ENCODE results near the gene TRAPPC1.

Gene TRAPPC1, protein sequence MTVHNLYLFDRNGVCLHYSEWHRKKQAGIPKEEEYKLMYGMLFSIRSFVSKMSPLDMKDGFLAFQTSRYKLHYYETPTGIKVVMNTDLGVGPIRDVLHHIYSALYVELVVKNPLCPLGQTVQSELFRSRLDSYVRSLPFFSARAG

DNA sequence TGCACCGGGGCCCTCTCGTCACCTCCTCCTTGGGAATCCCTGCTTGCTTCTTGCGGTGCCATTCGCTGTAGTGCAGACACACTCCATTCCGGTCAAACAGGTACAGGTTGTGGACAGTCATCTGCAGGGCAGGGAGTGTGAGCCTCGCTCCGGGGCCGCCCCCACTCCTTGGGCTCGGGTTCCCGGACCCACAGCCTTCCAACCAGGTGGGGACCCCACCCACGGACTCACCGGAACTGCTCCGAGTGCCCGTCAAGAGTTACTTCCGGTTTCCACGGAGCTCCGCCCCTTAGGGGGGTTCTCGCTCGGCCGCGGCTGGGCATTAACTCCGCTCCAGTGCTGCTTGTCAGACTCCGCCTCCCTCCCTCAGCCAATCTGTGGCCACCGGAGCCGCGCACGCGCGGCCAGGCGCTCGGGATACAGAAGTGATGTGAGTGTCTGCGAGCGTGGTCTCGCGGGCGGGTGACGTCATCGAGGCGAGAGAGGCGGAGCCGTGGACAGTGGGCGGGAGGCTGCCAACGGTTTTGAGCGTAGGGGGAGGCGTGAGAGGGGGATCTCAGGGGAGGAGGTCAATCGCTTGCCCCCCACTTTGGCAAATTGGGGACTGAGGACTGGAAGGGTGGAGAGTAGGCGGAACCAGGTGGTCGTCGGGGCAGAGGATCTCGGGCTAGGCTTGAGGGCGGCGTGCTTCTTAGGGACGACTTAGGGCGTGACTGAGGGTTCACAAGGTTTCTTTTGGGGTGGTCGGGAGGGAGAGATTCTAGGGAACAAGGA, at the start of gene TRAPPC1, which contains the start of gene CNTROB:
Gene TRAPPC1 (minus strand): TSS at position 238 of the 774 bp plus-strand sequence. CDS start 117 bp downstream, at position 121.
Gene CNTROB (plus strand): TSS at position 498 of the 774 bp plus-strand sequence. CDS start 874 bp downstream, outside the sequence.
- H3K79me2 ChIP-seq (ENCODE audit: insufficient read depth, low read length) = peaks cover 33% of the 10 kb centered on the region
- no peaks in the 10 kb centered on the region for H3K36me3 ChIP-seq (ENCODE audit: low read length)

DNA sequence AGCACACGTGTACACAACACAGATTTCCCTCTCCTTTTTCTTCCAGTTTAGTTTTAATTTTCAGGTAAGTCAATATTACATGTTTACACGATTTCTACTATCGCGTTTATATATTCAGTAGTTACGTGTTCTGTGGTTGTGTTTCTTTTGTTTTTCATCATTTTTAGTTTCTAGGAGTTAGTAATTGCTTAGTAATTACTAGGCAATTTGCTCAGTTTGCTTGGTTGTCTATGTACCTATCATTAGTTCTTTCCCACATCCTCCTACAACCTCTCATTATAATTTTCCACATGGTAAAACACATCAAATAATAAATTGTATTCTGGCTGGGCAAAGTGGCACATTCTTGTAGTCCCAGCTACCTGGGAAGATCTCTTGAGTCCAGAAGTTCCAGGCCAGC, 46.1 kb upstream of the TRAPPC1 start:
- H3K4me2 ChIP-seq (ENCODE audit: low read depth, low read length, poor library complexity, severe bottlenecking) = no peak overlapping the region
- no peaks in the 10 kb centered on the region for H3K36me3 ChIP-seq (ENCODE audit: low read length)
- H3K79me2 ChIP-seq (ENCODE audit: insufficient read depth, low read length) = no peaks in the 10 kb centered on the region
- no peak overlapping the region for H3K4me3 ChIP-seq (ENCODE audit: insufficient read depth, low read length, poor library complexity, severe bottlenecking)
- H3K9me2 ChIP-seq (replicated peaks; ENCODE audit: insufficient read depth, low read length) = no peaks in the 10 kb centered on the region
- H3K27me3 ChIP-seq (ENCODE audit: low read length) = no peaks in the 10 kb centered on the region
- H3F3A ChIP-seq (ENCODE audit: insufficient read depth) = no peaks in the 10 kb centered on the region
- no peak overlapping the region for H3K9ac ChIP-seq (ENCODE audit: low read length)
- peaks cover 11% of the 10 kb centered on the region for H3K9me3 ChIP-seq (ENCODE audit: insufficient read depth, low read length)
- no peak overlapping the region for H3K27ac ChIP-seq (ENCODE audit: low read depth, low read length)
- no peaks in the 10 kb centered on the region for H4K20me1 ChIP-seq (ENCODE audit: low read depth, low read length)
- H2AFZ ChIP-seq (ENCODE audit: low read depth, low read length, severe bottlenecking) = no peak overlapping the region
- TF ChIP-seq EZH2phosphoT487 (conservative IDR thresholded peaks at IDR 0.05; ENCODE audit: low read length) (no peak), CTCF (IDR thresholded peaks at IDR 0.05; ENCODE audit: insufficient read depth, low read length, poor library complexity, severe bottlenecking) (no peak)

More for the DNA sequence above, at the start of gene TRAPPC1, which contains the start of gene CNTROB:
- H3F3A ChIP-seq (ENCODE audit: insufficient read depth) = no peaks in the 10 kb centered on the region
- peak within 1 kb of the TSS; percentile 89 for H3K4me3 ChIP-seq (ENCODE audit: insufficient read depth, low read length, poor library complexity, severe bottlenecking)
- H2AFZ ChIP-seq (ENCODE audit: low read depth, low read length, severe bottlenecking) = peak within 1 kb of the TSS; percentile 84
- H3K9ac ChIP-seq (ENCODE audit: low read length) = peak within 1 kb of the TSS; percentile 89
- 0 out of 2 replicates have a peak, but pooled peaks cover 3% of the 10 kb centered on the region for H4K20me1 ChIP-seq (ENCODE audit: low read depth, low read length)
- peak within 1 kb of the TSS; percentile 87 for H3K4me2 ChIP-seq (ENCODE audit: low read depth, low read length, poor library complexity, severe bottlenecking)
- TF ChIP-seq CTCF (IDR thresholded peaks at IDR 0.05; ENCODE audit: insufficient read depth, low read length, poor library complexity, severe bottlenecking) = no peak
- TF ChIP-seq EZH2phosphoT487 (conservative IDR thresholded peaks at IDR 0.05; ENCODE audit: low read length) = no peak
- H3K27ac ChIP-seq (ENCODE audit: low read depth, low read length) = peak within 1 kb of the TSS; percentile 61
- no peaks in the 10 kb centered on the region for H3K27me3 ChIP-seq (ENCODE audit: low read length)
- H3K9me2 ChIP-seq (replicated peaks; ENCODE audit: insufficient read depth, low read length) = no peaks in the 10 kb centered on the region
- H3K9me3 ChIP-seq (ENCODE audit: insufficient read depth, low read length) = no peaks in the 10 kb centered on the region

GRCh38 chr17:7977039-7977438, 45.3 kb upstream of the TRAPPC1 start:
- no peaks in the 10 kb centered on the region for H3F3A ChIP-seq (ENCODE audit: insufficient read depth)
- no peaks in the 10 kb centered on the region for H4K20me1 ChIP-seq (ENCODE audit: low read depth, low read length)
- no peak overlapping the region for H2AFZ ChIP-seq (ENCODE audit: low read depth, low read length, severe bottlenecking)

More at GRCh38 chr17:7977039-7977438, 45.3 kb upstream of the TRAPPC1 start:
- Histone ChIP-seq H3K9ac (ENCODE audit: low read length) (no peak overlapping the region), H3K27ac (ENCODE audit: low read depth, low read length) (no peak overlapping the region), H3K36me3 (ENCODE audit: low read length) (no peaks in the 10 kb centered on the region), H3K9me3 (ENCODE audit: insufficient read depth, low read length) (peaks cover 11% of the 10 kb centered on the region), H3K4me2 (ENCODE audit: low read depth, low read length, poor library complexity, severe bottlenecking) (no peak overlapping the region), H3K27me3 (ENCODE audit: low read length) (no peaks in the 10 kb centered on the region), H3K79me2 (ENCODE audit: insufficient read depth, low read length) (no peaks in the 10 kb centered on the region), H3K4me3 (ENCODE audit: insufficient read depth, low read length, poor library complexity, severe bottlenecking) (no peak overlapping the region), H3K9me2 (replicated peaks; ENCODE audit: insufficient read depth, low read length) (no peaks in the 10 kb centered on the region)
- no peak for TF ChIP-seq CTCF (IDR thresholded peaks at IDR 0.05; ENCODE audit: insufficient read depth, low read length, poor library complexity, severe bottlenecking)
- no peak for TF ChIP-seq EZH2phosphoT487 (conservative IDR thresholded peaks at IDR 0.05; ENCODE audit: low read length)

Measured in SU-DHL-6 (cell line).